AG04449 (cell line): ENCODE data around the gene ANKRD7.

Experiments used
- CTCF ChIA-PET: fragments of 350-600 bp; formaldehyde crosslinking; extraction: SDS; loops from one replicate; lab custom pipeline; 2021; ENCODE audit warnings: antibody characterized with exemption; lab: Yijun Ruan, JAX
- POLR2A ChIA-PET: fragments of 400-600, 350-600 bp; formaldehyde crosslinking; extraction: SDS; loops from one replicate; lab custom pipeline; 2020; ENCODE audit warnings: antibody characterized with exemption, inconsistent platforms; lab: Yijun Ruan, JAX
- DNase-seq: peaks from one replicate; pipeline ENCODE4 v3.0.0-alpha.2; 2010; ENCODE audit warnings: low read depth, low spot score
- H3K4me3 ChIP-seq: 2 replicates; pipeline ENCODE4 v1.5.1; 2011; ENCODE audit warnings: low read depth, mild to moderate bottlenecking, control low read depth, low read length
- TF ChIP-seq, protein P1 (sequence below): IDR thresholded peaks from one replicate; pipeline ENCODE4 v1.5.1; 2011; ENCODE audit warnings: mild to moderate bottlenecking, moderate library complexity, low read length, control low read depth, inconsistent platforms; ENCODE audit not compliant: insufficient read depth; ENCODE audit errors: missing control alignments

ANKRD7 gene

DNA sequence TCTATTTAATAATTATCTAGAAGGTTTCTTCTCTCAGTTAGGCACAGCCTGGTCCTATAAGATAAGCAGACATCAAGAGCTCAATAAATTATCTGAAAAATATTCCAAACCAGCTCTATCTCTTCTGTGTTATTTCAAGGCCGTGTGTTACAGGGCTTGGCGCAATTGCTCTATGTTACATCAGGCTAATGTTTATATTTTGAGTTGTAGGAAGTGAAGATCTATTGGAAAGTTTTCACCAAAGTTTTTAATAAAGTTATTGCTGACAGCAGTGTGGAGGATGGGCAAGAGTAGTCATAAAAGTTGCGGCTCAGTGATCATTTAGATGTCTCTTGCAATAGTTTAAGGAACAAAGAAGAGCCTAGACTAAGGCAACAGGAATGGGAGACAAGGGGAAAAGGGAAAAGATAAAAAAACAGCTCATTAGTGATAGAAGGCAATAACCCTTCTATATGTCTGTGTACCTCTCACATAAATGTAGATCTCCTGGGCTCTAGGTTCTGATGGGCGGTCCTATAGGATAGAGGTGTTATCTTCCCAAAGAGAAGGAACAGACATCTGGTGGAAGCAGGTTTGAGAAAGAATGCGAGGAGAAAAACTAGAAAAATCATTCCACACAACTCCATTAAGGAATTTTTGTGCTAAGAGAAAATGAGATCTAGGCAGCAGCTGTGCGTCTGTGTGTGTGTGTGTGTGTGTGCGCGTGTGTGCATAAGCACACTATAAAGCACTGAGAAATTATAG lies 5.9 kb upstream of the ANKRD7 start:
- CTCF ChIA-PET, result no interaction called here
- POLR2A ChIA-PET, result no interaction called here
- DNase-seq, result no peak
- H3K4me3 ChIP-seq, result no peak overlapping the region
- TF ChIP-seq, protein P1, sequence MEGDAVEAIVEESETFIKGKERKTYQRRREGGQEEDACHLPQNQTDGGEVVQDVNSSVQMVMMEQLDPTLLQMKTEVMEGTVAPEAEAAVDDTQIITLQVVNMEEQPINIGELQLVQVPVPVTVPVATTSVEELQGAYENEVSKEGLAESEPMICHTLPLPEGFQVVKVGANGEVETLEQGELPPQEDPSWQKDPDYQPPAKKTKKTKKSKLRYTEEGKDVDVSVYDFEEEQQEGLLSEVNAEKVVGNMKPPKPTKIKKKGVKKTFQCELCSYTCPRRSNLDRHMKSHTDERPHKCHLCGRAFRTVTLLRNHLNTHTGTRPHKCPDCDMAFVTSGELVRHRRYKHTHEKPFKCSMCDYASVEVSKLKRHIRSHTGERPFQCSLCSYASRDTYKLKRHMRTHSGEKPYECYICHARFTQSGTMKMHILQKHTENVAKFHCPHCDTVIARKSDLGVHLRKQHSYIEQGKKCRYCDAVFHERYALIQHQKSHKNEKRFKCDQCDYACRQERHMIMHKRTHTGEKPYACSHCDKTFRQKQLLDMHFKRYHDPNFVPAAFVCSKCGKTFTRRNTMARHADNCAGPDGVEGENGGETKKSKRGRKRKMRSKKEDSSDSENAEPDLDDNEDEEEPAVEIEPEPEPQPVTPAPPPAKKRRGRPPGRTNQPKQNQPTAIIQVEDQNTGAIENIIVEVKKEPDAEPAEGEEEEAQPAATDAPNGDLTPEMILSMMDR, result no peak

- CTCF ChIA-PET, result no interaction called here
- no peak overlapping the region for H3K4me3 ChIP-seq
- POLR2A ChIA-PET, result no interaction called here
- TF ChIP-seq, protein P1, result no peak
- no peak for DNase-seq
These were observed 5.4 kb upstream of the ANKRD7 start for GRCh38 chr7:118219157-118219512.

DNA sequence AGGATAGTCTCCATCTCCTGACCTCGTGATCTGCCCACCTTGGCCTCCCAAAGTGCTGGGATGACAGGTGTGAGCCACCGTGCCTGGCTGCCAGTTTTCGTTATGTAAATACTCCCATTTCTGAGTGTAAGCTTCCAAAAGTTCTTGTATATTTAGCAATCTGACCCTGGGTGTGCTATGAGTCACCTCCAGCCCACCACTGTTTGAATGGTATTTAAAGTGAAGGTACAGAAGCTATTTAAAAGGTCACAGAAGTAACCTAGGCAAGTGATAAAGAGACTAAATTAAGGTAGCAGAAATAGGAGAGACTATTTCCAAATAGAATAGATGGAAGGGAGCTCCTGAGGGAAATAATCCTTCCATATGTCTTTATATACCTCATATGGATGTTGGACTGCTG lies 3.9 kb upstream of the ANKRD7 start:
- TF ChIP-seq, protein P1, result no peak
- DNase-seq, result no peak
- ChIA-PET POLR2A (no interaction called here), CTCF (interaction anchor here (0.5 to 1.5 kb wide), 2 partner anchors 24 to 497 kb away, joined by 3 to 4 read pairs; no protein-coding TSS in a partner anchor)
- no peak overlapping the region for H3K4me3 ChIP-seq

GRCh38 chr7:118222591-118222990 lies 1.9 kb upstream of the ANKRD7 start:
- DNase-seq, result no peak
- ChIA-PET CTCF (no interaction called here), POLR2A (no interaction called here)
- H3K4me3 ChIP-seq, result no peak overlapping the region
- TF ChIP-seq, protein P1, result no peak

DNA sequence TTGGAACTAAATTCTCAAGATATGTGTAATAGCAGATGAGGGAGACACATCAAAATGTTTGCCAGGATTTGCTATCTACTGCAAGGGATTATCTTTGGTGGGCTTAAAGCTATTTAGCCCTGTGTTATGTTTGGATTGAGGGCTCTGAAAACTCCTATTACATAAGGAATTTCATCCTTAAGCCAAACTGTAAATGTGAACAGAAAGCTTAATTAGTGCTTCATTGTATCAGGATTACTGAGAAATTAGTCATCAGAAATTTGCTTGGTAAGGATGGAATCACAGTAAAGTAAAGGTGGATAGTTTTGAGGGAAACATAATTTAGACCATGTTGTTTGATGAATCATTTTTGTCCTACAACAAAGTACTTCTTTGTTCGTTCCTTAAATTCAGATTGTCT lies 8.3 kb downstream of the ANKRD7 start:
- no peak for DNase-seq
- CTCF ChIA-PET, result interaction anchor here (1.1 kb wide), 1 partner anchor 37 kb away, joined by 3 read pairs; no protein-coding TSS in a partner anchor
- H3K4me3 ChIP-seq, result no peak overlapping the region
- TF ChIP-seq, protein P1, result no peak
- POLR2A ChIA-PET, result no interaction called here

GRCh38 chr7:118233799-118234198 lies 9.3 kb downstream of the ANKRD7 start:
- POLR2A ChIA-PET, result no interaction called here
- CTCF ChIA-PET, result no interaction called here
- DNase-seq, result no peak
- H3K4me3 ChIP-seq, result no peak overlapping the region
- TF ChIP-seq, protein P1, result no peak
